Astrocyte (in vitro differentiated cells and primary cell): ENCODE measurements around the gene GPRIN1. TPM values are rescaled to one million over a fixed set of nuclear protein-coding genes. Genes with fewer than 3 reads are reported as not detected.

ENCODE experiments used
- DNase-seq: peaks from one replicate; pipeline ENCODE4 v3.0.0-alpha.2; 2010; ENCODE audit warnings: low read depth
- FAIRE-seq: peaks from 2 replicates; lab custom pipeline; 2011; peaks lifted over from hg19 to GRCh38; lab: Jason Lieb, UNC
- H2AFZ ChIP-seq: 2 replicates; pipeline ENCODE4 v1.6.0; 2012; ENCODE audit warnings: low read depth, low read length, inconsistent platforms
- H3K27ac ChIP-seq: 2 replicates; pipeline ENCODE4 v1.5.1; 2011; ENCODE audit warnings: low read depth, low read length, inconsistent platforms
- H3K27me3 ChIP-seq: 2 replicates; pipeline ENCODE4 v1.6.0; 2011; ENCODE audit warnings: low read length, inconsistent platforms; ENCODE audit not compliant: insufficient read depth
- H3K36me3 ChIP-seq: 2 replicates; pipeline ENCODE4 v1.5.1; 2011; ENCODE audit warnings: low read length, inconsistent platforms; ENCODE audit not compliant: insufficient read depth
- H3K4me1 ChIP-seq: 2 replicates; pipeline ENCODE4 v1.5.1; 2011; ENCODE audit warnings: low read length, inconsistent platforms; ENCODE audit not compliant: insufficient read depth
- H3K4me2 ChIP-seq: 2 replicates; pipeline ENCODE4 v1.6.0; 2012; ENCODE audit warnings: low read length, inconsistent platforms
- H3K4me3 ChIP-seq: 2 replicates; pipeline ENCODE4 v1.5.1; 2011; ENCODE audit warnings: low read depth, mild to moderate bottlenecking, low read length, inconsistent platforms; ENCODE audit not compliant: insufficient read depth
- H3K79me2 ChIP-seq: 2 replicates; pipeline ENCODE4 v1.6.0; 2012; ENCODE audit warnings: mild to moderate bottlenecking, low read length, inconsistent platforms; ENCODE audit not compliant: insufficient read depth
- H3K9ac ChIP-seq: 2 replicates; pipeline ENCODE4 v1.6.0; 2012; ENCODE audit warnings: mild to moderate bottlenecking, low read length, inconsistent platforms
- H3K9me3 ChIP-seq: 2 replicates; pipeline ENCODE4 v1.5.1; 2012; ENCODE audit warnings: low read depth, mild to moderate bottlenecking, low read length, inconsistent platforms; ENCODE audit not compliant: insufficient read depth
- H4K20me1 ChIP-seq: 2 replicates; pipeline ENCODE4 v1.6.0; 2012; ENCODE audit warnings: low read length, inconsistent platforms; ENCODE audit not compliant: insufficient read depth
- H3K27ac Mint-ChIP-seq: one replicate; pipeline ENCODE4 v1.8.0; 2021; ENCODE audit warnings: mild to moderate bottlenecking, mixed read lengths; ENCODE audit not compliant: unreplicated experiment
- H3K27me3 Mint-ChIP-seq: one replicate; pipeline ENCODE4 v1.8.0; 2021; ENCODE audit warnings: low read depth, mixed read lengths; ENCODE audit not compliant: unreplicated experiment
- H3K36me3 Mint-ChIP-seq: one replicate; pipeline ENCODE4 v1.8.0; 2021; ENCODE audit warnings: low read depth, mixed read lengths; ENCODE audit not compliant: unreplicated experiment
- H3K4me1 Mint-ChIP-seq: one replicate; pipeline ENCODE4 v1.8.0; 2021; ENCODE audit warnings: low read depth, mixed read lengths; ENCODE audit not compliant: unreplicated experiment
- H3K4me3 Mint-ChIP-seq: one replicate; pipeline ENCODE4 v1.8.0; 2021; ENCODE audit warnings: mild to moderate bottlenecking, moderate library complexity, mixed read lengths; ENCODE audit not compliant: unreplicated experiment
- H3K9me3 Mint-ChIP-seq: one replicate; pipeline ENCODE4 v1.8.0; 2021; ENCODE audit warnings: mild to moderate bottlenecking, mixed read lengths; ENCODE audit not compliant: unreplicated experiment
- EZH2 ChIP-seq: IDR thresholded peaks from 2 replicates; pipeline ENCODE4 v1.6.1; 2012; ENCODE audit warnings: mild to moderate bottlenecking, low read length, inconsistent platforms; ENCODE audit not compliant: insufficient read depth
- total RNA-seq: library from RNA; stranded (reverse); gene quantifications from 2 replicates; pipeline ENCODE4 v1.2.1, GENCODE V29; 2021
- TF ChIP-seq, protein P1 (sequence below): IDR thresholded peaks from 2 replicates; pipeline ENCODE4 v1.5.1; 2011; ENCODE audit warnings: low read depth, mild to moderate bottlenecking, inconsistent platforms, low read length, moderate library complexity; ENCODE audit not compliant: insufficient read depth

Gene GPRIN1
- total RNA-seq, 1 donor from 2014 or later, result 6.8 TPM

DNA sequence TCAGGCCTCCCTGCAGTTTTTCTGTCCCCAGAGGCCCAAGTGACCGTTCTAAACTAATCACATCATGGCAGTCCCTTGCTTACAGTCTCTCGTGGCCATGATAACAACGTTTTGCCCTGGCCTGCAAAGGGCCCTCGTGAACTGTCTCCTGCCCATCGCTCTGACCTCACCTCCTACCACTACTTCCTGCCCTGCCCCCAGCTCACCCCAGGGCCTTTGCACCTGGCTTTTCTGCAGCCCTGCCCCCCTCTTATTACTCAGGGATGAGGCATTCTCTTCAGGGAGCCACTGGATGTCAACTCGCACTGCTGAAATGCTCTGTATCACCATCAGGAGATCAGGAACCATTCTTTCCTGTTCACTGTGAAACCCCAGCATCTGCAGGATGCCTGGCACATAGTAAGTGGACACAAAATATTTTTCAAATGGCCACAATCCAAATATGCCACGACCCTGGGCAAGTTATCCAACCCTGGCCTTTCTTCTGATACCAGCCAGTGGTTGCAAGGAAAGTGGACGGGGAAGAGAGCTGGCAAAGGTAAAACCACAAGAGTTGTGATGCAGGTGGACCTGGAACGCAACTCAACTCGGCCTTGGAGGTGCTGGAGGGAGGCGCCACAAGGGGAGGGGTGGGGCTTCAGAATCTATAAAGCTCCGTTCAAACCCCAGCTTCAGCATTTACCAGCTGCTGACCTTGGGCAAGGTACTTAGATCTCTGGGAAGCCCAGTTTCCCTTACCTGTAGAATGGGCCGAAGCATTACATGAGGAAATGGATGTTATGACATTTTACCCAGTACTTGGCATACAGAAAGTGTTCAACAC, 18.7 kb upstream of the GPRIN1 start:
- H3K79me2 ChIP-seq, result no peaks in the 10 kb centered on the region
- H3K36me3 ChIP-seq, result no peaks in the 10 kb centered on the region
- H3K4me3 ChIP-seq, result no peak overlapping the region
- no peaks in the 10 kb centered on the region for H3K9me3 Mint-ChIP-seq
- no peak for TF ChIP-seq EZH2
- TF ChIP-seq, protein P1, sequence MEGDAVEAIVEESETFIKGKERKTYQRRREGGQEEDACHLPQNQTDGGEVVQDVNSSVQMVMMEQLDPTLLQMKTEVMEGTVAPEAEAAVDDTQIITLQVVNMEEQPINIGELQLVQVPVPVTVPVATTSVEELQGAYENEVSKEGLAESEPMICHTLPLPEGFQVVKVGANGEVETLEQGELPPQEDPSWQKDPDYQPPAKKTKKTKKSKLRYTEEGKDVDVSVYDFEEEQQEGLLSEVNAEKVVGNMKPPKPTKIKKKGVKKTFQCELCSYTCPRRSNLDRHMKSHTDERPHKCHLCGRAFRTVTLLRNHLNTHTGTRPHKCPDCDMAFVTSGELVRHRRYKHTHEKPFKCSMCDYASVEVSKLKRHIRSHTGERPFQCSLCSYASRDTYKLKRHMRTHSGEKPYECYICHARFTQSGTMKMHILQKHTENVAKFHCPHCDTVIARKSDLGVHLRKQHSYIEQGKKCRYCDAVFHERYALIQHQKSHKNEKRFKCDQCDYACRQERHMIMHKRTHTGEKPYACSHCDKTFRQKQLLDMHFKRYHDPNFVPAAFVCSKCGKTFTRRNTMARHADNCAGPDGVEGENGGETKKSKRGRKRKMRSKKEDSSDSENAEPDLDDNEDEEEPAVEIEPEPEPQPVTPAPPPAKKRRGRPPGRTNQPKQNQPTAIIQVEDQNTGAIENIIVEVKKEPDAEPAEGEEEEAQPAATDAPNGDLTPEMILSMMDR, result no peak
- peaks cover 10% of the 10 kb centered on the region for H3K4me1 ChIP-seq
- H3K4me1 Mint-ChIP-seq, result peaks cover 21% of the 10 kb centered on the region
- H2AFZ ChIP-seq, result no peak overlapping the region
- DNase-seq, result no peak
- H3K27me3 Mint-ChIP-seq, result peaks cover 66% of the 10 kb centered on the region
- peaks cover under 1% of the 10 kb centered on the region for H4K20me1 ChIP-seq
- FAIRE-seq, result no peak
- H3K36me3 Mint-ChIP-seq, result peaks cover 4% of the 10 kb centered on the region
- H3K4me3 Mint-ChIP-seq, result peak overlapping the region; percentile 74
- H3K27ac Mint-ChIP-seq, result no peak overlapping the region
- H3K4me2 ChIP-seq, result no peak overlapping the region
- peaks cover 48% of the 10 kb centered on the region for H3K27me3 ChIP-seq
- H3K9me3 ChIP-seq, result no peaks in the 10 kb centered on the region
- no peak overlapping the region for H3K9ac ChIP-seq
- no peak overlapping the region for H3K27ac ChIP-seq

- Histone ChIP-seq H3K79me2 (no peaks in the 10 kb centered on the region), H3K4me3 (no peak overlapping the region), H4K20me1 (no peaks in the 10 kb centered on the region), H3K27ac (no peak overlapping the region), H3K36me3 (no peaks in the 10 kb centered on the region), H3K9ac (no peak overlapping the region), H3K27me3 (peaks cover 38% of the 10 kb centered on the region), H3K4me2 (no peak overlapping the region), H2AFZ (no peak overlapping the region), H3K9me3 (no peaks in the 10 kb centered on the region), H3K4me1 (peaks cover 10% of the 10 kb centered on the region)
- Mint-ChIP-seq H3K27me3 (peaks cover 61% of the 10 kb centered on the region), H3K36me3 (peaks cover 4% of the 10 kb centered on the region), H3K4me1 (peaks cover 21% of the 10 kb centered on the region), H3K9me3 (no peaks in the 10 kb centered on the region), H3K4me3 (no peak overlapping the region), H3K27ac (no peak overlapping the region)
- FAIRE-seq, result no peak
- no peak for DNase-seq
- TF ChIP-seq EZH2, result no peak
- TF ChIP-seq, protein P1, result no peak
These were observed 17.6 kb upstream of the GPRIN1 start for GRCh38 chr5:176627582-176627981.

DNA sequence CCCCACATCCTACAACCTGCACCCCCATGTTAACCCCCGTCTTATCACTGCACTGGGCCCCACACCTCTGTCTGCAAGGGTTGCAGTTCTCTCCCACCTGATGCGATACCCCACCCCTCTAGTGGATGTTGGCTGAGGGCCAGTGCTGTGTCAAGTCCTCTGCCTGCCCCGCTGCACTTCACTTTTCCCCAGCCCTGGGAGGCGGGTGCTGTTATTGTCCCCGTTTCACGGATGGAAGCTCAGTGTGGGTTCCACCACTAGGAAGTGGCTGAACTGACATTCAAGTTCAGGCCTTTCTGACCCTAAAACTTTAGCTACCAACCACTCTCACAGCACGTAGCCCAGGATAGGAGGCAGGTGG, 16.9 kb upstream of the GPRIN1 start:
- Histone ChIP-seq H3K4me3 (no peak overlapping the region), H3K9me3 (no peaks in the 10 kb centered on the region), H3K36me3 (no peaks in the 10 kb centered on the region), H4K20me1 (no peaks in the 10 kb centered on the region), H3K27ac (no peak overlapping the region), H3K9ac (no peak overlapping the region), H3K79me2 (no peaks in the 10 kb centered on the region), H2AFZ (no peak overlapping the region), H3K27me3 (peaks cover 40% of the 10 kb centered on the region), H3K4me2 (no peak overlapping the region), H3K4me1 (peaks cover 10% of the 10 kb centered on the region)
- H3K36me3 Mint-ChIP-seq, result peaks cover 4% of the 10 kb centered on the region
- DNase-seq, result no peak
- H3K27ac Mint-ChIP-seq, result no peak overlapping the region
- H3K4me3 Mint-ChIP-seq, result no peak overlapping the region
- H3K27me3 Mint-ChIP-seq, result peaks cover 59% of the 10 kb centered on the region
- TF ChIP-seq, protein P1, result no peak
- TF ChIP-seq EZH2, result no peak
- peaks cover 24% of the 10 kb centered on the region for H3K4me1 Mint-ChIP-seq
- no peaks in the 10 kb centered on the region for H3K9me3 Mint-ChIP-seq
- FAIRE-seq, result no peak
